GM06990 (cell line): ENCODE data around the gene GAS7.

Experiments used
- DNase-seq: peaks from one replicate; pipeline ENCODE4 v3.0.0-alpha.2; 2011; ENCODE audit not compliant: insufficient read length; ENCODE audit errors: extremely low read depth
- H3K27me3 ChIP-seq: replicated peaks from 2 replicates; pipeline ENCODE4 v1.6.0; 2011; ENCODE audit warnings: low read length; ENCODE audit not compliant: control insufficient read depth, insufficient read depth
- H3K36me3 ChIP-seq: 2 replicates; pipeline ENCODE4 v1.5.1; 2011; ENCODE audit warnings: low read length; ENCODE audit not compliant: control insufficient read depth, insufficient read depth
- H3K4me3 ChIP-seq: replicated peaks from 2 replicates; pipeline ENCODE4 v1.5.1; 2011; ENCODE audit warnings: low read depth, mild to moderate bottlenecking, control low read depth, low read length
- CTCF ChIP-seq: IDR thresholded peaks from 2 replicates; pipeline ENCODE4 v1.5.1; 2011; ENCODE audit warnings: low read length, control low read depth, mild to moderate bottlenecking, inconsistent platforms; ENCODE audit not compliant: insufficient read depth, poor library complexity, severe bottlenecking

GAS7 gene

DNA sequence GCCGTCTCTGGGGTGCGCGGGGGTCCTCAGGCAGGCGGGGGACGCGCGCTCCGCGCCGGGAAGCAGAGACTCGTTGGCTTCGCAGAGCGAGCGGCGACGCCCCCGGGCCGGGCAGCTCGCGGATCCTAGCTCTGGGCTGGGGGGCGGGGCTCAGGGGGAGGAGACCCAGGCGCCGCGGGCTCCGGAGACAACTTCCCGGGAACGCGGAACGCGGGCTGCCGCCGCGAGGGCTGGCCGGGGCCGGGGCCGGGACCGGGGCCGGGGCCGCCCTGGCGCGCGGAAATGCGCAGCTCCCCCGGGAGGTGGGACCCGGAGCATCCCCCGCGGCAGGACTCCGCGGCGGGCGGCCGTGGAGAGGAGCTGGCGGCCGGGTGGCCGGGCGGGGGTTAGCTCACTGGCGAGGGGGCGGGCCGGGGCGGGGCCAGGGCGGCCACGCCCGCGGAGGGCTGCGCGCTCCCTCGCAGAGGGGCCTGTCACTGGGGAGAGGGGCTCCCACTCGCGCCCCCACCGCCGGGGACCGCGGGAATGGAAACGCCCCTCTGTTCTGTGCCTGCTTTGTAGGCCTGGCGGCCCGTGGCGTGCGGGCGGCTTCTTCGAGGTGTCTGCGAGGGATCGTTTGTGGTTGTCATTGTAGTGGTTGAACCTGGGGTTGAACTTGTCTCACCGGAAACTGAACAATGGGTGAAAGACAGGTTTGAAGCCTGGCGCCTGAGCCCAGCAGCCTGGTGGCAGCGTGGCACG, at the start of gene GAS7:
Gene GAS7 (minus strand): TSS at position 98 of the 741 bp plus-strand sequence.
- Histone ChIP-seq H3K36me3 (no peaks in the 10 kb centered on the region), H3K4me3 (peak within 1 kb of the TSS; percentile 67), H3K27me3 (no peaks in the 10 kb centered on the region; the same call in 1 of the 2 replicates)
- peak; percentile 32 for DNase-seq
- TF ChIP-seq CTCF: no peak

GRCh38 chr17:10247810-10248209, 49.4 kb upstream of the GAS7 start:
- no peaks in the 10 kb centered on the region for H3K36me3 ChIP-seq
- H3K27me3 ChIP-seq: no peaks in the 10 kb centered on the region
- no peak for TF ChIP-seq CTCF
- H3K4me3 ChIP-seq: no peak overlapping the region
- DNase-seq: no peak

- Histone ChIP-seq H3K27me3 (no peaks in the 10 kb centered on the region), H3K4me3 (no peak overlapping the region), H3K36me3 (no peaks in the 10 kb centered on the region)
- TF ChIP-seq CTCF: no peak
- DNase-seq: no peak
Measured at GRCh38 chr17:10243883-10244844, 45.8 kb upstream of the GAS7 start.

- no peak overlapping the region for H3K4me3 ChIP-seq
- DNase-seq: no peak
- H3K36me3 ChIP-seq: no peaks in the 10 kb centered on the region
- H3K27me3 ChIP-seq: no peaks in the 10 kb centered on the region
- no peak for TF ChIP-seq CTCF
Measured at GRCh38 chr17:10241781-10242180, 43.4 kb upstream of the GAS7 start.

DNA sequence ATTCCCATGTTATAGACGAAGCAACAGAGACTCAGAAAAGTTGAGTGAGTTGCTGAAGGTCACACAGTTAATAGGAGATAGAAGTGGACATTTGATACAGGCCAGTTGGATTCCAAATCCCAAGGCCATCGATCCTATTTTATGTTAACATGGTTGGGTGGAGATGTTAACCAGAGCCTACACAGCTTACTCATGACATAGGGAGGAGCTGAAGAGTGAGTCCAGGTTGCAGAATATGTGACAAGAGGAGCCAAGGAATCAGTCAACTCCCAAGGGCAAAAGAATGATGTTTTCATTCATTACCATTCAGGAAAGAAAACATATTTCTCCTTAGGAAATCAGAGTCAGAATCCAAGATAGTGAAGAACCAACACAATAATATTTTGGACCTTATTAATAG, 40.3 kb upstream of the GAS7 start:
- no peaks in the 10 kb centered on the region for H3K36me3 ChIP-seq
- no peak for TF ChIP-seq CTCF
- no peaks in the 10 kb centered on the region for H3K27me3 ChIP-seq
- no peak overlapping the region for H3K4me3 ChIP-seq
- DNase-seq: no peak
